PC-3 (cell line): ENCODE data around the gene AGAP1.

ENCODE experiments used
- EZH2 ChIP-seq: fragments of 300-600 bp; sonication (generic); IDR thresholded peaks from one replicate; pipeline ENCODE4 v1.6.1; 2017; ENCODE audit warnings: antibody characterized with exemption, mild to moderate bottlenecking, low read length; ENCODE audit not compliant: unreplicated experiment
- EZH2phosphoT487 ChIP-seq: fragments of 300-600 bp; sonication (generic); IDR thresholded peaks from 2 replicates; pipeline ENCODE4 v1.6.1; 2018; ENCODE audit warnings: mild to moderate bottlenecking, antibody characterized with exemption, low read length, borderline replicate concordance
- TF ChIP-seq, protein P1 (sequence below): fragments of 300-600 bp; sonication (generic); conservative IDR thresholded peaks from 2 replicates; pipeline ENCODE4 v1.5.1; 2017; ENCODE audit warnings: antibody characterized with exemption, low read depth, mild to moderate bottlenecking, low read length

DNA sequence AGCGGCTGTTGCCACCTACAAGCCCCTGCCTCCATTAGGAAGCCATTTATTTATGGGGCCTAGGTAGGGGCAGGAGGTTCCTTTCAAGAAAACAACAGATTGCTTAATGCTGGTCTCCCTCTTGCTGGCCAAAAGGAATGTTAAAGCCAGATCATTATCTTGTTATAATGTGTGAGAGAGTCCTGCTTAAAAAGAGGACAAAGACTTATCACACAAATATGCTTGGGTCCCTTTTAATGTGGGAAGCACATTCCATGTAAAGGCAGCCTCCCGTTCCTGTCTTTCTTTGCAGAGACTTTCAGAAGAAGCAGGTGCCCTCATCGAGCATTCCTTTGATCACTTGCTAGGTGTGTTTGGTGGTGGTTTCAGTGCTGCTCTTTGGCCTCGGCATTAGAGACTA is 76.4 kb downstream of the AGAP1 start:
- TF ChIP-seq, protein P1, sequence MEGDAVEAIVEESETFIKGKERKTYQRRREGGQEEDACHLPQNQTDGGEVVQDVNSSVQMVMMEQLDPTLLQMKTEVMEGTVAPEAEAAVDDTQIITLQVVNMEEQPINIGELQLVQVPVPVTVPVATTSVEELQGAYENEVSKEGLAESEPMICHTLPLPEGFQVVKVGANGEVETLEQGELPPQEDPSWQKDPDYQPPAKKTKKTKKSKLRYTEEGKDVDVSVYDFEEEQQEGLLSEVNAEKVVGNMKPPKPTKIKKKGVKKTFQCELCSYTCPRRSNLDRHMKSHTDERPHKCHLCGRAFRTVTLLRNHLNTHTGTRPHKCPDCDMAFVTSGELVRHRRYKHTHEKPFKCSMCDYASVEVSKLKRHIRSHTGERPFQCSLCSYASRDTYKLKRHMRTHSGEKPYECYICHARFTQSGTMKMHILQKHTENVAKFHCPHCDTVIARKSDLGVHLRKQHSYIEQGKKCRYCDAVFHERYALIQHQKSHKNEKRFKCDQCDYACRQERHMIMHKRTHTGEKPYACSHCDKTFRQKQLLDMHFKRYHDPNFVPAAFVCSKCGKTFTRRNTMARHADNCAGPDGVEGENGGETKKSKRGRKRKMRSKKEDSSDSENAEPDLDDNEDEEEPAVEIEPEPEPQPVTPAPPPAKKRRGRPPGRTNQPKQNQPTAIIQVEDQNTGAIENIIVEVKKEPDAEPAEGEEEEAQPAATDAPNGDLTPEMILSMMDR: no peak
- TF ChIP-seq EZH2: no peak
- TF ChIP-seq EZH2phosphoT487: no peak
